ENCODE measurements around the gene ZNF320. TPM values are rescaled to one million over a fixed set of nuclear protein-coding genes. Genes with fewer than 3 reads are reported as not detected.
"Not testable (repeated sequence)": the region's sequence is repeated elsewhere in the genome, so short reads cannot be mapped to it uniquely, and the experiment has no call there.

ZNF320 gene
- total RNA-seq, 2 donors from 2014 or later, result 20.0 to 42.9 TPM

DNA sequence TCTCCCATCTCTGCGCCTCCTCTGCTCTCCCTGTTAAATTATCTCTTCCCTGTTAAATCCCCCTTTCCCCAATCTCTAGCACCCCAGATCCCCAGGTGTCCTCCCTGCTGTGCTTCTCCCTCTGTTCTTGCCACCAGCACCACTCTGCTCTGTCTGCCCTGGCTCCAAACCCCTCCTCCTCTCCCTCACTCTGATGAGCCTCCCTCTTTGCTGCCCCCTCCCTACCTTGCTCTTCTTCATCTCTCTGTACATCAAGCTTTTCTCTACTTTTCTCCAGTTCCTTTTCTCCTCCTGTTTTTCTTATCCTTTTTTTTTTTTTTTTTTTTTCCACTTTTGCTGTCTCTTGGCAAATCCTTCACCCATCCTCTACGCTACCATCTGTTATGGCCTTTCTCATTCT, 44.1 kb upstream of the ZNF320 start:
- Histone ChIP-seq H3K4me1 (replicated peaks) (peaks cover 18% of the 10 kb centered on the region), H3K4me3 (peak overlapping the region; percentile 70 to 87), H3K27ac (peak overlapping the region; percentile 93 to 94)
- H3K27me3 ChIP-seq (replicated peaks; ENCODE audit: insufficient read depth); H3K9me3 ChIP-seq; intact Hi-C loops (cut with DNase I); H3K36me3 ChIP-seq: not testable (repeated sequence)
- peak; percentile 54 for DNase-seq (ENCODE audit: low spot score)
- 18% methylated on average over 2 of the region's 2 CpGs for WGBS
- TF ChIP-seq POLR2AphosphoS5 (IDR thresholded peaks at IDR 0.05) (peak; percentile 31), POLR2A (IDR thresholded peaks at IDR 0.05) (peak; percentile 73)
- TF ChIP-seq, protein P1, sequence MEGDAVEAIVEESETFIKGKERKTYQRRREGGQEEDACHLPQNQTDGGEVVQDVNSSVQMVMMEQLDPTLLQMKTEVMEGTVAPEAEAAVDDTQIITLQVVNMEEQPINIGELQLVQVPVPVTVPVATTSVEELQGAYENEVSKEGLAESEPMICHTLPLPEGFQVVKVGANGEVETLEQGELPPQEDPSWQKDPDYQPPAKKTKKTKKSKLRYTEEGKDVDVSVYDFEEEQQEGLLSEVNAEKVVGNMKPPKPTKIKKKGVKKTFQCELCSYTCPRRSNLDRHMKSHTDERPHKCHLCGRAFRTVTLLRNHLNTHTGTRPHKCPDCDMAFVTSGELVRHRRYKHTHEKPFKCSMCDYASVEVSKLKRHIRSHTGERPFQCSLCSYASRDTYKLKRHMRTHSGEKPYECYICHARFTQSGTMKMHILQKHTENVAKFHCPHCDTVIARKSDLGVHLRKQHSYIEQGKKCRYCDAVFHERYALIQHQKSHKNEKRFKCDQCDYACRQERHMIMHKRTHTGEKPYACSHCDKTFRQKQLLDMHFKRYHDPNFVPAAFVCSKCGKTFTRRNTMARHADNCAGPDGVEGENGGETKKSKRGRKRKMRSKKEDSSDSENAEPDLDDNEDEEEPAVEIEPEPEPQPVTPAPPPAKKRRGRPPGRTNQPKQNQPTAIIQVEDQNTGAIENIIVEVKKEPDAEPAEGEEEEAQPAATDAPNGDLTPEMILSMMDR (IDR thresholded peaks at IDR 0.05), result peak in 1 of 4 experiments; percentile 16

DNA sequence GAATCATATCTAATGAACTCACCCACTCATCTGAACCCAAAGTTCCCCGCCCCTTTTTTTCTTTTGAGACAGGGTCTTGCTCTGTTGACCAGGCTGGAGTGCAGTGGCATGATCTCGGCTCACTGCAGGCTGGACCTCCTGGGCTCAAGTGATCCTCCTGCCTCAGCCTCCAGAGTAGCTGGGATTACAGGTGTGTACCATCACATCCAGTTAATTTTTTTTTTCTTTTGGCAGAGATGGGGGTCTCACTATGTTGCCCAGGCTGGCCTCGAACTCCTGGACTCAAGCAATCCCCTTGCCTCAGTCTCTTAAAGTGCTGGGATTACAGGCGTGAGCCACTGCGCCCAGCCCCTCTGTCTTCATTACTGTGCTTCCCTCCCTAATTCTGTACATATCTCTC, 43.5 kb upstream of the ZNF320 start:
- DNase-seq (ENCODE audit: low spot score); H3K36me3 ChIP-seq; intact Hi-C loops (cut with DNase I); H3K27me3 ChIP-seq (replicated peaks; ENCODE audit: insufficient read depth); H3K9me3 ChIP-seq: not testable (repeated sequence)
- peaks cover 18% of the 10 kb centered on the region for H3K4me1 ChIP-seq (replicated peaks)
- WGBS, result 43% methylated on average over 5 of the region's 5 CpGs
- H3K4me3 ChIP-seq, result peak overlapping the region; percentile 70 to 87
- peak overlapping the region; percentile 93 to 94 for H3K27ac ChIP-seq

DNA sequence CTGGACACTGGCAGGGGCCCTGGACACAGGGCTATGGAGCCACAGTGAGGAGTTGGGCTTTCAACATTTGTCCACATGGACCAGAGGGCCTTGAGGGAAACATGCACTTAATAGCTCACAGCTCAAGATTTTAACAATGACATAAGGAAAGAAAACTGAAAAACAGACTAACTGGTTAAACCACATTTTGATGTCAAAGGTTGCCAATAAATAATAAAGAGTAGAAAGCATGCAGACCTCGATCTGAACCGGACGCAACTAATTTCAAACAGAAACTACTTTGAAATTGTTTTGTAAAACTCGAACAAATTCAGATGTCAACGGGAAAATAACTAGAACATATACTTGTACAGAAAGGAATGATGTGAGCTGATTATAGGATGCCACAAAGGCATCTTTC, 41.3 kb upstream of the ZNF320 start:
- Histone ChIP-seq H3K4me3 (no peak overlapping the region), H3K9me3 (no peaks in the 10 kb centered on the region), H3K36me3 (no peaks in the 10 kb centered on the region), H3K27ac (peak overlapping the region; percentile 74 to 80), H3K4me1 (replicated peaks) (peaks cover 15% of the 10 kb centered on the region), H3K27me3 (replicated peaks; ENCODE audit: insufficient read depth) (no peaks in the 10 kb centered on the region)
- intact Hi-C loops (cut with DNase I), result no loop called here
- 28% methylated on average over 5 of the region's 5 CpGs for WGBS
- peak; percentile 8 for DNase-seq (ENCODE audit: low spot score)
- peak; percentile 75 for TF ChIP-seq POLR2AphosphoS5 (IDR thresholded peaks at IDR 0.05)
- TF ChIP-seq, protein P1 (IDR thresholded peaks at IDR 0.05), result no peak
- no peak for TF ChIP-seq POLR2A (IDR thresholded peaks at IDR 0.05)

DNA sequence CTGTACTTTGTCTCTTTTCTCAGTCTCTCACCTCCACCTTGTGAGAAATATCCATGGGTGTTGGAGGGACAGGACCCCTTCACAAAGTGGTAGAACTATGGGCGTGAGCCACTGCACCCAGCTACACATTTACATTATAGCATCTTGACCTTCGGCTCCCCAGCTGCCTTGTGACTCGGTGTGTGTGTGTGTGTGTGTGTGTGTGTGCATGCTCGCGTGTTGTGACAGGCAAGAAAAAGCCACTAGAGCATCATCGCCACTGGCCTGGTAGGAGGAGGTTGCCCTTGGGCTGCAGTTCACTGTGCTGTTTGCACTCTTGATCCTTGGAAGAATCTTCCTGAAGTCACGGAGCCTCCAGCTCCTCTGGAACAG, 39.5 kb upstream of the ZNF320 start:
- H3K27ac ChIP-seq, result peak overlapping the region; percentile 74 to 80
- no peaks in the 10 kb centered on the region for H3K27me3 ChIP-seq (replicated peaks; ENCODE audit: insufficient read depth)
- intact Hi-C loops (cut with DNase I), result no loop called here
- no peak overlapping the region for H3K4me3 ChIP-seq
- DNase-seq (ENCODE audit: low spot score), result peak; percentile 8
- no peaks in the 10 kb centered on the region for H3K36me3 ChIP-seq
- no peak for TF ChIP-seq POLR2AphosphoS5 (IDR thresholded peaks at IDR 0.05)
- no peak for TF ChIP-seq POLR2A (IDR thresholded peaks at IDR 0.05)
- TF ChIP-seq, protein P1 (IDR thresholded peaks at IDR 0.05), result no peak
- whole genome bisulfite sequencing, result 32% methylated on average over 7 of the region's 7 CpGs
- no peaks in the 10 kb centered on the region for H3K9me3 ChIP-seq
- peaks cover 13% of the 10 kb centered on the region for H3K4me1 ChIP-seq (replicated peaks)

DNA sequence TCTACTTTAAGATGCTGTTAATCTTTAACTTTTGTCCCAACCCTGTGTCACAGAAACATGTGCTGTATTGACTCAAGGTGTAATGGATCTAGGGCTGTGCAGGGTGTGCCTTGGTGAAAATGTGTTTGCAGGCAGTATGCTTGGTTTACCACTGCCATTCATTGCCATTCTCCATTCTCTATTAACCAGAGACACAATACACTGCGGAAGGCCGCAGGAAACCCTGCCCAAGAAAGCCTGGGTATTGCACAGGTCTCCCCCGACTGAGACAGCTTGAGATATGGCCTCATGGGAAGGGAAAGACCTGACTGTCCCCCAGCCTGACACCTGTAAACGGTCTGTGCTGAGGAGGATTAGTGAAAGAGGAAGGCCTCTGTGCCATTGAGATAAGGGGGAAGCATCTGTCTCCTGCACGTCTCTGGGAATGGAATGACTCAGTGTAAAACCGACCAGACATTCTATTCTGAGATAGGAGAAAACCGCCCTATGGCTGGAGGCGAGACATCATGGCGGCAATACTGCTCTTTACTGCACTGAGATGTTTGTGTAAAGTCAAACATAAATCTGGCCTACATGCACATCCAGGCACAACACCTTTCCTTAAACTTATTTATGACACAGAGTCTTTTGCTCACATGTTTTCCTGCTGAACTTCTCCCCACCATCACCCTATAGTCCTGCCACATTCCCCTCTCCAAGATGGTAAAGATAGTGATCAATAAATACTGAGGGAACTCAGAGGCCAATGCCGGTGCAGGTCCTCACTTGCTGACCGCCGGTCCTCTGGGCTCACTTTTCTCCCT, 38.9 kb upstream of the ZNF320 start:
- WGBS, result 40% methylated on average over 12 of the region's 12 CpGs
- no peaks in the 10 kb centered on the region for H3K36me3 ChIP-seq
- no peaks in the 10 kb centered on the region for H3K9me3 ChIP-seq
- no peaks in the 10 kb centered on the region for H3K27me3 ChIP-seq (replicated peaks; ENCODE audit: insufficient read depth)
- DNase-seq (ENCODE audit: low spot score), result peak; percentile 60
- H3K4me1 ChIP-seq (replicated peaks), result peaks cover 13% of the 10 kb centered on the region
- no peak overlapping the region for H3K4me3 ChIP-seq
- H3K27ac ChIP-seq, result peak overlapping the region; percentile 74 to 80
- peak; percentile 71 for TF ChIP-seq POLR2AphosphoS5 (IDR thresholded peaks at IDR 0.05)
- TF ChIP-seq, protein P1 (IDR thresholded peaks at IDR 0.05), result no peak
- intact Hi-C loops (cut with DNase I), result no loop called here
